Measurements from ENCODE around the gene CAB39L. TPM values are rescaled to one million over a fixed set of nuclear protein-coding genes. Genes with fewer than 3 reads are reported as not detected.

The CAB39L gene
- polyA plus RNA-seq, 1 donor (not counting 4 experiments of a cell fraction or from before 2014, with no cell fraction given), result 10.1 TPM

GRCh38 chr13:49388091-49388635, 55.7 kb downstream of the CAB39L start:
- H2AFZ ChIP-seq (ENCODE audit: control insufficient read depth, low read length), result no peak overlapping the region
- H3K9ac ChIP-seq (ENCODE audit: control insufficient read depth, extremely low read depth, insufficient read depth, low read length), result no peak overlapping the region
- H4K20me1 ChIP-seq (ENCODE audit: control insufficient read depth, extremely low read depth, insufficient read depth, low read length), result no peaks in the 10 kb centered on the region
- no peak overlapping the region for H3K4me3 ChIP-seq (ENCODE audit: control insufficient read depth in 2 of 3, extremely low read depth in 1 of 3, insufficient read depth in 2 of 3, low read depth in 1 of 3, low read length in 3 of 3)
- no peaks in the 10 kb centered on the region for H3K79me2 ChIP-seq (ENCODE audit: control insufficient read depth, insufficient read depth, low read length)
- no peak for DNase-seq (ENCODE audit: low read depth, low spot score)
- no peak overlapping the region for H3K4me2 ChIP-seq (ENCODE audit: control insufficient read depth, extremely low read depth, insufficient read depth, low read depth, low read length)
- dilution Hi-C loops (cut with MboI; ENCODE audit: extremely low pct_ligation_motif_present, low sequenced_read_pairs), result no loop called here
- TF ChIP-seq CTCF (optimal IDR thresholded peaks at IDR 0.05 in 1 of 3, IDR thresholded peaks at IDR 0.05 in 1 of 3, conservative IDR thresholded peaks at IDR 0.05 in 1 of 3; ENCODE audit: extremely low read depth in 1 of 3, insufficient read depth in 2 of 3, low read length in 3 of 3), result no peak
- TF ChIP-seq EZH2 (IDR thresholded peaks at IDR 0.05; ENCODE audit: low read length), result no peak
- H3K36me3 ChIP-seq (ENCODE audit: control insufficient read depth in 2 of 2, extremely low read depth in 1 of 2, insufficient read depth in 2 of 2, low read length in 2 of 2), result no peaks in the 10 kb centered on the region
- H3K27ac ChIP-seq (ENCODE audit: control insufficient read depth, insufficient read depth, low read length), result no peak overlapping the region
- H3K27me3 ChIP-seq (ENCODE audit: control insufficient read depth, extremely low read depth, insufficient read depth, low read length), result no peaks in the 10 kb centered on the region
- FAIRE-seq, result no peak
- H3K9me3 ChIP-seq (ENCODE audit: control insufficient read depth, low read depth, low read length), result no peaks in the 10 kb centered on the region
- H3K9me1 ChIP-seq (ENCODE audit: control insufficient read depth, extremely low read depth, insufficient read depth, low read length), result no peaks in the 10 kb centered on the region
- no peaks in the 10 kb centered on the region for H3K4me1 ChIP-seq (ENCODE audit: control insufficient read depth, extremely low read depth, insufficient read depth, low read length)

GRCh38 chr13:49386664-49387063, 57.2 kb downstream of the CAB39L start:
- H3K79me2 ChIP-seq (ENCODE audit: control insufficient read depth, insufficient read depth, low read length), result no peaks in the 10 kb centered on the region
- no peak overlapping the region for H3K9ac ChIP-seq (ENCODE audit: control insufficient read depth, extremely low read depth, insufficient read depth, low read length)
- H3K4me3 ChIP-seq (ENCODE audit: control insufficient read depth in 2 of 3, extremely low read depth in 1 of 3, insufficient read depth in 2 of 3, low read depth in 1 of 3, low read length in 3 of 3), result no peak overlapping the region
- dilution Hi-C loops (cut with MboI; ENCODE audit: extremely low pct_ligation_motif_present, low sequenced_read_pairs), result no loop called here
- no peak overlapping the region for H3K4me2 ChIP-seq (ENCODE audit: control insufficient read depth, extremely low read depth, insufficient read depth, low read depth, low read length)
- H3K9me3 ChIP-seq (ENCODE audit: control insufficient read depth, low read depth, low read length), result no peaks in the 10 kb centered on the region
- no peaks in the 10 kb centered on the region for H3K27me3 ChIP-seq (ENCODE audit: control insufficient read depth, extremely low read depth, insufficient read depth, low read length)
- no peaks in the 10 kb centered on the region for H3K36me3 ChIP-seq (ENCODE audit: control insufficient read depth in 2 of 2, extremely low read depth in 1 of 2, insufficient read depth in 2 of 2, low read length in 2 of 2)
- H3K4me1 ChIP-seq (ENCODE audit: control insufficient read depth, extremely low read depth, insufficient read depth, low read length), result no peaks in the 10 kb centered on the region
- TF ChIP-seq EZH2 (IDR thresholded peaks at IDR 0.05; ENCODE audit: low read length) (no peak), CTCF (optimal IDR thresholded peaks at IDR 0.05 in 1 of 3, IDR thresholded peaks at IDR 0.05 in 1 of 3, conservative IDR thresholded peaks at IDR 0.05 in 1 of 3; ENCODE audit: extremely low read depth in 1 of 3, insufficient read depth in 2 of 3, low read length in 3 of 3) (no peak)
- H3K9me1 ChIP-seq (ENCODE audit: control insufficient read depth, extremely low read depth, insufficient read depth, low read length), result no peaks in the 10 kb centered on the region
- H3K27ac ChIP-seq (ENCODE audit: control insufficient read depth, insufficient read depth, low read length), result no peak overlapping the region
- FAIRE-seq (no peak), DNase-seq (ENCODE audit: low read depth, low spot score) (no peak)
- H4K20me1 ChIP-seq (ENCODE audit: control insufficient read depth, extremely low read depth, insufficient read depth, low read length), result no peaks in the 10 kb centered on the region
- no peak overlapping the region for H2AFZ ChIP-seq (ENCODE audit: control insufficient read depth, low read length)

Data from keratinocyte (primary cell).